ENCODE results near the gene PCNX2.
"Not testable (repeated sequence)": the region's sequence is repeated elsewhere in the genome, so short reads cannot be mapped to it uniquely, and the experiment has no call there.

The PCNX2 gene

GRCh38 chr1:233122779-233123178 is 172.7 kb downstream of the PCNX2 start:
- Histone ChIP-seq H3K27me3 (ENCODE audit: control insufficient read depth, insufficient read depth, low read length) (no peaks in the 10 kb centered on the region), H3K4me1 (ENCODE audit: control insufficient read depth, insufficient read depth, low read length) (no peaks in the 10 kb centered on the region), H3K9me3 (ENCODE audit: control insufficient read depth, low read length) (no peaks in the 10 kb centered on the region), H3K36me3 (ENCODE audit: control insufficient read depth, insufficient read depth, low read length) (no peaks in the 10 kb centered on the region), H3K4me3 (ENCODE audit: low read length) (no peak overlapping the region), H3K9ac (ENCODE audit: low read length) (no peak overlapping the region)

GRCh38 chr1:233121947-233122559 is 173.5 kb downstream of the PCNX2 start:
- no peaks in the 10 kb centered on the region for H3K4me1 ChIP-seq (ENCODE audit: control insufficient read depth, insufficient read depth, low read length)
- no peaks in the 10 kb centered on the region for H3K27me3 ChIP-seq (ENCODE audit: control insufficient read depth, insufficient read depth, low read length)
- no peak overlapping the region for H3K9ac ChIP-seq (ENCODE audit: low read length)
- no peaks in the 10 kb centered on the region for H3K36me3 ChIP-seq (ENCODE audit: control insufficient read depth, insufficient read depth, low read length)
- no peaks in the 10 kb centered on the region for H3K9me3 ChIP-seq (ENCODE audit: control insufficient read depth, low read length)
- H3K4me3 ChIP-seq (ENCODE audit: low read length), result no peak overlapping the region

GRCh38 chr1:233114860-233115259 is 180.7 kb downstream of the PCNX2 start:
- Histone ChIP-seq H3K9ac (ENCODE audit: low read length) (no peak overlapping the region), H3K9me3 (ENCODE audit: control insufficient read depth, low read length) (no peaks in the 10 kb centered on the region), H3K27me3 (ENCODE audit: control insufficient read depth, insufficient read depth, low read length) (no peaks in the 10 kb centered on the region), H3K4me3 (ENCODE audit: low read length) (no peak overlapping the region), H3K36me3 (ENCODE audit: control insufficient read depth, insufficient read depth, low read length) (no peaks in the 10 kb centered on the region), H3K4me1 (ENCODE audit: control insufficient read depth, insufficient read depth, low read length) (no peaks in the 10 kb centered on the region)

- no peak overlapping the region for H3K9ac ChIP-seq (ENCODE audit: low read length)
- H3K9me3 ChIP-seq (ENCODE audit: control insufficient read depth, low read length), result no peaks in the 10 kb centered on the region
- no peaks in the 10 kb centered on the region for H3K4me1 ChIP-seq (ENCODE audit: control insufficient read depth, insufficient read depth, low read length)
- H3K4me3 ChIP-seq (ENCODE audit: low read length), result no peak overlapping the region
- H3K36me3 ChIP-seq (ENCODE audit: control insufficient read depth, insufficient read depth, low read length), result no peaks in the 10 kb centered on the region
- H3K27me3 ChIP-seq (ENCODE audit: control insufficient read depth, insufficient read depth, low read length), result no peaks in the 10 kb centered on the region
These were observed 181.4 kb downstream of the PCNX2 start for GRCh38 chr1:233114159-233114558.

- H3K27me3 ChIP-seq (ENCODE audit: control insufficient read depth, insufficient read depth, low read length), result no peaks in the 10 kb centered on the region
- H3K4me3 ChIP-seq (ENCODE audit: low read length), result no peak overlapping the region
- no peaks in the 10 kb centered on the region for H3K4me1 ChIP-seq (ENCODE audit: control insufficient read depth, insufficient read depth, low read length)
- H3K9me3 ChIP-seq (ENCODE audit: control insufficient read depth, low read length), result no peaks in the 10 kb centered on the region
- no peak overlapping the region for H3K9ac ChIP-seq (ENCODE audit: low read length)
- no peaks in the 10 kb centered on the region for H3K36me3 ChIP-seq (ENCODE audit: control insufficient read depth, insufficient read depth, low read length)
These were observed 182.3 kb downstream of the PCNX2 start for GRCh38 chr1:233113009-233113879.

GRCh38 chr1:233112186-233113008 is 183.1 kb downstream of the PCNX2 start:
- Histone ChIP-seq H3K9me3 (ENCODE audit: control insufficient read depth, low read length) (no peaks in the 10 kb centered on the region), H3K4me3 (ENCODE audit: low read length) (no peak overlapping the region), H3K36me3 (ENCODE audit: control insufficient read depth, insufficient read depth, low read length) (no peaks in the 10 kb centered on the region), H3K27me3 (ENCODE audit: control insufficient read depth, insufficient read depth, low read length) (no peaks in the 10 kb centered on the region), H3K9ac (ENCODE audit: low read length) (no peak overlapping the region), H3K4me1 (ENCODE audit: control insufficient read depth, insufficient read depth, low read length) (no peaks in the 10 kb centered on the region)

- no peaks in the 10 kb centered on the region for H3K9me3 ChIP-seq (ENCODE audit: control insufficient read depth, low read length)
- H3K4me1 ChIP-seq (ENCODE audit: control insufficient read depth, insufficient read depth, low read length), result no peaks in the 10 kb centered on the region
- no peaks in the 10 kb centered on the region for H3K36me3 ChIP-seq (ENCODE audit: control insufficient read depth, insufficient read depth, low read length)
- H3K27me3 ChIP-seq (ENCODE audit: control insufficient read depth, insufficient read depth, low read length), result no peaks in the 10 kb centered on the region
- no peak overlapping the region for H3K9ac ChIP-seq (ENCODE audit: low read length)
- no peak overlapping the region for H3K4me3 ChIP-seq (ENCODE audit: low read length)
These were observed 183.8 kb downstream of the PCNX2 start for GRCh38 chr1:233111731-233112130.

- no peaks in the 10 kb centered on the region for H3K4me1 ChIP-seq (ENCODE audit: control insufficient read depth, insufficient read depth, low read length)
- H3K36me3 ChIP-seq (ENCODE audit: control insufficient read depth, insufficient read depth, low read length), result no peaks in the 10 kb centered on the region
- H3K9ac ChIP-seq (ENCODE audit: low read length), result no peak overlapping the region
- no peaks in the 10 kb centered on the region for H3K9me3 ChIP-seq (ENCODE audit: control insufficient read depth, low read length)
- H3K4me3 ChIP-seq (ENCODE audit: low read length), result no peak overlapping the region
- no peaks in the 10 kb centered on the region for H3K27me3 ChIP-seq (ENCODE audit: control insufficient read depth, insufficient read depth, low read length)
These were observed 186.4 kb downstream of the PCNX2 start for GRCh38 chr1:233109096-233109495.

GRCh38 chr1:233107716-233108130 is 187.8 kb downstream of the PCNX2 start:
- not testable (repeated sequence) for H3K4me1 ChIP-seq (ENCODE audit: control insufficient read depth, insufficient read depth, low read length); H3K9ac ChIP-seq (ENCODE audit: low read length); H3K27me3 ChIP-seq (ENCODE audit: control insufficient read depth, insufficient read depth, low read length); H3K4me3 ChIP-seq (ENCODE audit: low read length); H3K9me3 ChIP-seq (ENCODE audit: control insufficient read depth, low read length); H3K36me3 ChIP-seq (ENCODE audit: control insufficient read depth, insufficient read depth, low read length)

GRCh38 chr1:233107130-233107660 is 188.3 kb downstream of the PCNX2 start:
- Histone ChIP-seq H3K27me3 (ENCODE audit: control insufficient read depth, insufficient read depth, low read length) (no peaks in the 10 kb centered on the region), H3K9me3 (ENCODE audit: control insufficient read depth, low read length) (no peaks in the 10 kb centered on the region), H3K9ac (ENCODE audit: low read length) (no peak overlapping the region), H3K36me3 (ENCODE audit: control insufficient read depth, insufficient read depth, low read length) (no peaks in the 10 kb centered on the region), H3K4me1 (ENCODE audit: control insufficient read depth, insufficient read depth, low read length) (no peaks in the 10 kb centered on the region), H3K4me3 (ENCODE audit: low read length) (no peak overlapping the region)

GRCh38 chr1:233105225-233105624 is 190.3 kb downstream of the PCNX2 start:
- no peaks in the 10 kb centered on the region for H3K27me3 ChIP-seq (ENCODE audit: control insufficient read depth, insufficient read depth, low read length)
- H3K4me3 ChIP-seq (ENCODE audit: low read length), result no peak overlapping the region
- H3K4me1 ChIP-seq (ENCODE audit: control insufficient read depth, insufficient read depth, low read length), result no peaks in the 10 kb centered on the region
- no peak overlapping the region for H3K9ac ChIP-seq (ENCODE audit: low read length)
- H3K9me3 ChIP-seq (ENCODE audit: control insufficient read depth, low read length), result no peaks in the 10 kb centered on the region
- H3K36me3 ChIP-seq (ENCODE audit: control insufficient read depth, insufficient read depth, low read length), result no peaks in the 10 kb centered on the region

- Histone ChIP-seq H3K9me3 (ENCODE audit: control insufficient read depth, low read length) (no peaks in the 10 kb centered on the region), H3K27me3 (ENCODE audit: control insufficient read depth, insufficient read depth, low read length) (no peaks in the 10 kb centered on the region), H3K9ac (ENCODE audit: low read length) (no peak overlapping the region), H3K36me3 (ENCODE audit: control insufficient read depth, insufficient read depth, low read length) (no peaks in the 10 kb centered on the region), H3K4me1 (ENCODE audit: control insufficient read depth, insufficient read depth, low read length) (no peaks in the 10 kb centered on the region), H3K4me3 (ENCODE audit: low read length) (no peak overlapping the region)
These were observed 193.2 kb downstream of the PCNX2 start for GRCh38 chr1:233102341-233102740.

Data from mucosa of stomach (tissue), 1 donor.